Hematopoietic multipotent progenitor cell (in vitro differentiated cells): ENCODE measurements around the gene MALL. TPM values are rescaled to one million over a fixed set of nuclear protein-coding genes. Genes with fewer than 3 reads are reported as not detected.
"Not testable (repeated sequence)": the region's sequence is repeated elsewhere in the genome, so short reads cannot be mapped to it uniquely, and the experiment has no call there.

Experiments used
- DNase-seq, 3 donors: peaks; one replicate each; pipeline ENCODE4 v3.0.0-alpha.2; 2011 to 2015; ENCODE audit warnings: low read depth in 2 of 3, low spot score in 2 of 3
- small RNA-seq: library from RNA; depleted of rRNA; stranded (forward); fragments of <200 nt; gene quantifications from one replicate; pipeline ENCODE3, GENCODE V24; 2012
- total RNA-seq: library from RNA; depleted of rRNA; stranded (reverse); fragments of >200 nt; gene quantifications from one replicate; pipeline ENCODE4 v1.2.3, GENCODE V29; 2012

Gene MALL
- total RNA-seq, 1 donor, result 1.1 TPM

DNA sequence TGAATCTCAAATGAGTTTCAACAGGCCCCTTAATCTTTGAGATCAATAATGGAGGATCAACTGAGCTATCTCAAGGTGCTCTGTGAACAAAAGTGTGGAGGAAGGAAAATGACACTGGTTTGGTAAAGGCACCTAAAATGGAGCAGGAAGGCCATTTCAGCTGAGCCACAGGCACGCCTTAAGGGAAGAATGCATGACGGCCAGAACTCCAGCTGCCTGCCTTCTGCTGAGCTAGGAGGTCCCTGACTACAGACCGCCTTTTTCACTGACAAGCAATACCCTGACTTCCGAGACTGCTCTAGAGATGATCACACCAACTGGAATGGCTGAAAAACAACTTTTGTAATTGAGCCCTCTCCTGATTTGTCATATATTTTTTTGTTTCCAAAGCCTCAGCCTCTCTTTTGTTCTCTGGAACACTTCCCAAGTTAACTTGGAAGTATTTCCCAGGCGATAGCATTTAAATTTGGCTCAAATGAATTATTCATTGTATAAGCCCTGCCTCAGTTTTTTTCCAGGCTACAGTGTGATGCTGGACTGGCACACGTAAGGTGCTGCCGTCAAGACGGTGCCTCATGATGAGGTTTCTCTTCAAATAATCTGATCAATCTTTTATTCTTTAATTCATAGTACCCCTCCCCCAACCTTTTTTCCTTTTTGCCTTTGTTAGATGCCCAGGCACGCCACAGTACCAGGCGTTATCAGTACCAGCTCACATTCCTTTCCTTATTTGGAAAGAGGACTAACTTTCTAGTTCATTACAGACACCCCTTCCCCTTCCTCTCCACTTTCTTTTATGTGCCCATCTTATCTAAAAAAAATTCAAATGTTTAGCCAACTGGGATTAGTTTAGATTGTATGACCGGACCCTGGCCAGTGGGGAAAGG, 60.9 kb downstream of the MALL start:
- DNase-seq, result not testable (repeated sequence)

DNA sequence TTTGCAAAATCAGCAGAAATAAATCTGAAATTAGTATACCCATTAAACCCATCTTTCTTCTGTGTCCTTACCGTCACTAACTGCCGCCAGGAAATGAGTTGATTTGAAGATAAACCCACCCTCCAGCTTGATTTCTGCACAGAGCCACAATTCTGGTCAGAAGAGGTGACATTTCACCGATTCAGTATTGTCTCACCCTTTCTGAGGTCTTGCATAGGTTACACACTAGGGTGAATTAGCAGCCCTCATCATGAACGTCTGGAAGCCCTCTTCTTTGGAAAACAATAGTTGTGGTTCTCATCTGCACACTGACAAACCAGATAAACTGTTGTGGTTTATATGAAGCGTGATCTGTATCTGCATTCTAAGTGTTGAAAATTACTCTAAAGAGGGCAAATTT, 61.9 kb downstream of the MALL start:
- DNase-seq, result not testable (repeated sequence)

DNA sequence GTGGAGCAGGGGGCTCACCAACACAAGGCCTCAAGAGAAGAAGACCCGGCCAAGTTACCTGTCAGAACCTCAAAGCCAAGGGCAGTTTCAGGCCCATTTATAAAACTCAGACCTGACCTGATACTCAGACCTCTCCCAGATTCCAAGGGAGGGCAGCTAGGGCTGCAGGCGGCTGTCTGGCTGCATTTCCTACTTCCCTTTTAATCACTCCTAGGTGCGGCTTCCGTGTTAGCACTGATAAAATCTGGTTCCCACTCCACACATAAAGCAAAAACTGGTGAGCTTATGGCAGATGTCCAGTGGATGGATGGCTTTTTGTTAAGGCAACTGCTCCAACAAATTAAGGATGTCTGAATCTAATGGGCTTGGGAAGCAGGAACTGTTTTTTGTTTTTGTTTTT, 63.5 kb downstream of the MALL start:
- not testable (repeated sequence) for DNase-seq

DNA sequence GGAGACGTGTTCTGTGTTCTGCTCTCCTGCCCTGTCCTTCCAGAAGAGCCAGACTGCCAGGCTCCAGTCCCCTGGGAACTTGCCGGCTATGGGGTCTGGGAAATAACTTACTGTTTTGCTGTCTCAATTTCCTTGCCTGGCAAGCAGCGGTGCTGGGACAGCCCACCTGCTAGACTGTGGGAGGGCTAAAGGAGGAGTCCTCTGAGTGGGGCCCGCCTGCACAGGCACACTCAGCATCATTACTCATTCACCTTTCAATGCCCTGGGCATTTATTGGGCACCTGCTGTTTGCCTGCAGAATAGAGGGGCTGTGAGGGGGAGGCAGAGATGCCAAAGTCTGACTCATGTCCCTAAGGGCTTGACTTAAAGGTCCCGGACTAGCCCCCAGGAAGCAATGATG, 65.4 kb downstream of the MALL start:
- not testable (repeated sequence) for DNase-seq

DNA sequence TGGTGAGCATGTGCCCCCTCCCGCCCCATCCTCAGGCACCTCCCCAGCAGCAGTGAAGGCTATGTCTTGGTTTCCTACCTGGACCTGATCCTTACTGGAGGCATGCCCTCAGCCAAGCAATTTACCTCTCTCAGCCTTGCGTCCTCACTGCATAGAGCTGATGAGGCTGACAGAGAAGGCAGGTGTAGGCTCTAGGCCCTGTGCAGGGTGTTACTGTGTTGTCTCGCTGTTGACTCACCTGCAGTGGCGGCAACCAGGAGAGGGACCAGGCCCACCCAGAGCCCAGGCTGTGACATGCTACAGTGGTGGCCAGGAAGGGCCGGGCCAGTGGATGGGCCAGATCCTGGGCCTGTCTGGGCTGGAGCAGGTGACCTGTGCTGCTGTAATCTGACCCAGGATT, 65.9 kb downstream of the MALL start:
- DNase-seq, result not testable (repeated sequence)

DNA sequence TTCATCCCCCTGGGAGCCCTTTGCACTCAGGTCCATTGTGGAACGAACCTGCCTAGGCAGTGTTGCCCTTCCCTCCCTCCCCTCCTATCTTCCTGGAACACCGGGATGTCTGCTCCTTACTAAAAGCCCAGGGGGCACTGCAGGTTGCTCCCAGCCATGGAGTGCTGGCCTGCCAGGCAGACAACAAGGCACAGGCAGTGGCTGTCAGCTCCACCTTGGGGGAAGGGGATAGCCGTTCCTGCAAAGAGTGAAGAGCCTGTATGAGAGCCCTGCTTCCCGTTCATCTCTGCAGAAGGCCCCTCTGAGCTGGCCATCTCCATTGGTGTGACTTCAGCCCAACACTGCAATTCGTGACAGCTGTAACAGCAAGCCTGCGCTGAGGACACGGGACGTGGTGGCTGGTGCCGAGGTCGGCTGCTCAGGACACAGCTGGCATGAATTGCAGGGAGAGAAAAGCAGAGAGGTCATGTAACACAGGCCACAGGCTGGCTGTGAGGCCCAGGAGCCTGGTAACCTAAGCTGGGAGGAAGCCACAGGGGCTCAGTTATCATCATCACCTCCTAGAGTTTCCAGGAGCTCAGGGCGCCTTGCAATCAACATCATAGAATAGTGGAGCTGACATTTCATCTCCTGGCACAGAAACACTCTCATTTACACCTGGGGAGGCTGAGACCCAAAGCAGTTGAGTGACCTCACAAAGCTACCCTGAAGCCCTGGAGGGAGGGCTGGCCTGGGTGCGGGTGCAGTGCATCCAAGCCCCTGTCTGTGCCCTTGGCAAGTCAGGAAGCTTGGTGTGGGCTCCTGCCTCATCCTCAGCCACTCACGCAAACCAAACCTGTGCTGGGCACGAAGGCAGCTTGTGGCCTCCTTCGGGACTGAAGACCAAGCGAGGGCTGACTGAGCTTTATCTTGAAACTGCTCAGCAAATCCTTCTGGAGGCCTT, 67.1 kb downstream of the MALL start:
- DNase-seq, result not testable (repeated sequence)

DNA sequence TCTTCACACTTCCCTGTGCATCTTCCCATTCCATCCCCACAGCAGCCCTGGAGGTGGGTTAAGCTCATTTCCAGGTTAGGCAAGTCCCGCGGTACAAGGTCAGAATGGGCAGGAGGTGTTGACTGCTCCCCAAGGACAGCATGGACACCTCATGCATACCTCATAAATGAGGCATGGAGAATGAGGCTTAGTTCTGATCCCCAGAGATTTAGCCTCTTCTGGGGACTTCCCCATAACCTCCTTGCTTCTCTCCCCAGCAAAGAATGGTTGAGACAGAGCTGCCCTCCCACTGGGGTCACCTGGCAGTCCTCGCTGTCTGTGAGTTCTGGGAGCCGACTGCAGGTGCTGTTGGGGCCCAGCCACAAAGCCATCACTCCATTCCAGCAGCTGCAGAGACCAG, 68.4 kb downstream of the MALL start:
- DNase-seq, result not testable (repeated sequence)

DNA sequence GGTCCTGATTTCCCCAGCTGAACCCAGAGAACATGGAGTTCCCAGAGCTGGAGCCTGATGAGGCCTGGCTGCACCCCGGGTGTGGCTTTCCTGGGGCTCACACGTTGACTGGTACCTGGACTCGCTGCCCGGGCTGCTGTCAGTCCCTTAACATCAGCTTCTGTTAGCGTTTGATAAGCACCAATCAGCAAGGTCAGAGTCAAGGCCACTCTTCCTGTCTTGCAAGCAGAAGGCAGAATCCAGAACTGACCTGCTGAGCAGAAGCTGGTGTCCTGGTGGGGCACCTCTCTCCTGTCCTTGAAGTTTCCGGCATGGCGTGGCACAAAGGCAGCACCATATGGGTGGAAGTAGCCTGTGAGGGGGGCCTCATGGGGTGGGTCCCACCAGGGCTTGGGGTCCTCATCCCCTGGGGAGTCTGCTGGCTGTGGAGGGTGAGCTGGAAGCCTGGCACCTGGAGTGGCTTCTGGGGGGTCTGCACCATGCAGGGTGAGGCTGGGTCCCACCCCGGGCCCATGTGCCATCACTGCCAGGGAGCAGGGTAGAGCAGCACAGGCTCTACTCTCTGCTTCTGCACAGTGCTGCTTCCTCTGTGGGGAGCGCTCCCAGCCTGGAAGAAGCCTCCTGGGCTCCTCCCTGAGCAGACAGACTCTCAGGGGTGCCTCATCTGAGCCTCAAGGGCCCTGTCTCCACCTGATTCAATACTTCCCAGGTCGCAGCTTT, 73.5 kb downstream of the MALL start:
- not testable (repeated sequence) for DNase-seq

DNA sequence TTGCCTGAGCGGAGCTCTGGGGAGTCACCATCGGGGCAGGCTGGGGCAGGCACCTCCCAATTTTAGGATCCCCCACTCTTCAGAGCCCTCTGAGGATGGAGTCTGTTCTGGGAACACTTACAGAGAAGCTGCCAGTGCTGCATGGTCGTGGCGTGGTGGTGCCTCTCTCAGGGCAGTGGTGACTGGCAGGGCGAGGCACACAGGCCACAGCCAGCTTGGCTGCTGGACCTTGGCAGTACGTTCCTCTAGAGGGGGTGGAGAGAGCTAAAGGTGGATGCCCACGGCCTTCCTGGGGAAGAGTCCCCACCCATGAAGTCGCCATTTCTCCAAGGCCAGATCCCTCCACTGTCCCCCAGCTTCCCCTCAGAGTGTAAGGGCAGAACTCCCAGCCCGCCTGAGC, 78.3 kb downstream of the MALL start:
- DNase-seq, result not testable (repeated sequence)

DNA sequence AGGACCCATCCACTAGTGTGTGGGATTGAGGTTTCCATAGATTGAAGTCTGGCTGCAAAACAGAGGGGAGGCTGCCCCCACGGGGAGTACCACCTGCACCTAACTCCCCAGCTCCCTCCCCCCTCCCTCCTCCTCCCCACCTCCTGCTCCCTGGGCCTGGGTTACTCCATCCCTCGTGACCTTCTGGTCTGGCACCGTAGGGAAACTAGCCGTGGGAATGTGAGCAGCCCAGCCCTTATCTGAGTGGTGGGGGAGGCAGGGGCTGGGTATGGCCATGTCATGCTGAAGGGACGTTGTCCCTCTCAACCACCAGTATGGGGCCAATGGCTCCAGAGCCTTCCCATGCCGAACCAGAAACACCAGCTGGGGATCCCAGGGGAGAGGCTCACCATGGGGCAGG, 80.2 kb downstream of the MALL start:
- not testable (repeated sequence) for DNase-seq

DNA sequence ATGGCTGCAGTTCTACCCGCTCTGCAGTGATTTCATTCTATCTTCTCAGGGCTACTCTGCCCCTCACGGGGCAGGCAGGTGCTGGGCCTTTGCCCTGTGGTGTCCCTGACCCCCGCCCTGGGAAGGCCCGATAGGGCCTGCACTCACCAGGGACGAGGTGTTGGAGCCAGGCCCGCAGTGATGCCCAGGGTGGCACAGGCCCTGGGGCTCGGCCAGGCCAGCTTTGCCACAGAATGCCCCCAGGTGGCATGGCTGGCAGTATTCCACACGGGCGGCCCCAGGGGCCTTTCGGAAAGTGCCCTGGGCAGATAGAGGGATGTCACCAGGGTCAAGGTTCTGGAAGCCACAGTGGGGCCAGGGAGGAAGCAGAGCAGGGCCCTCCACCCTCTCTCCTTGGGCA, 80.7 kb downstream of the MALL start:
- DNase-seq, result not testable (repeated sequence)

Small RNA genes lying within 50 kb of the gene (small RNA-seq; reads per million reads assigned to genes)
- gene MIR4267, result not detected
- not detected for gene MIR4436B1

Other genes starting within 250 kb of the MALL start
- 0.27 TPM for gene LIMS3, start 217.1 kb downstream of the MALL start, total RNA-seq
- gene NPHP1, start 89.2 kb upstream of the MALL start, total RNA-seq, result 1.1 TPM
- 31.5 TPM for gene MTLN, start 96.7 kb upstream of the MALL start, total RNA-seq